ENCODE measurements around the gene ACOT8. TPM values are rescaled to one million over a fixed set of nuclear protein-coding genes. Genes with fewer than 3 reads are reported as not detected.

The ACOT8 gene
- polyA plus RNA-seq, 2 of the 4 experiments (the other 2 are of a cell fraction): 14.0 to 18.5 TPM

DNA sequence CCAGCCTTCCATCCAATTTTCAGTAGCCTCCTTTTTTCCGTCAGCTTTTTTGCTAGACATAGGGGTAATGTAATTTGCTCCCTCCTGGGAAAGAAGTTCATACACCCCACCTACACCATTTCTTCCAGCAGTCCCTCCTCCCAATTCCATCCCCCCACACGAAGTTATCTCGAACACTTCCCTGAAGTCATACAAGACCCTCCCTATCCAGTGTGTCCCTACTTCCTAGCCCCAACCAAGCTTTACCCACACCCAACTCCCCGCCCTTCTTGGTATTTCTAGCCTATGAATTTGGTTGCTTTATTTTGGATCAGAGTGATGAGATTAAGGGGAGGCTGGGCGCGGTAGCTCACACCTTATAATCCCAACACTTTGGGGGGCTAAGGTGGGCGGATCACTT lies 43.7 kb downstream of the ACOT8 start:
- FAIRE-seq (no peak), DNase-seq (ENCODE audit: low read depth in 1 of 2, low spot score in 1 of 2) (no peak), ATAC-seq (no peak)
- no peaks in the 10 kb centered on the region for H3K9me3 ChIP-seq
- H3K27ac ChIP-seq: peak overlapping the region; percentile 84 to 93
- H3K4me1 ChIP-seq: peaks cover 50% of the 10 kb centered on the region
- ChIA-PET CTCF (interaction anchor here (0.9 to 4.9 kb wide), 6 partner anchors 9 to 156 kb away, joined by 3 to 30 read pairs (median 5); partner anchors contain the start of genes DNTTIP1 and WFDC3), POLR2A (interaction anchor here (0.8 to 1.5 kb wide), 2 partner anchors 9 to 21 kb away, joined by 3 to 6 read pairs; partner anchors contain the start of gene SNX21)
- TF ChIP-seq MAZ (IDR thresholded peaks at IDR 0.05; ENCODE audit: borderline replicate concordance, low read depth, low read length) (no peak), USF2 (IDR thresholded peaks at IDR 0.05) (no peak), POLR2A (IDR thresholded peaks at IDR 0.05; ENCODE audit: low read length) (no peak), CBX2 (IDR thresholded peaks at IDR 0.05; ENCODE audit: borderline replicate concordance, low read depth) (no peak), CHD2 (IDR thresholded peaks at IDR 0.05; ENCODE audit: low read length, partially characterized antibody) (no peak), HOXA7 (CRISPR knock-in tag; IDR thresholded peaks at IDR 0.05) (no peak), FOXS1 (CRISPR knock-in tag; IDR thresholded peaks at IDR 0.05) (no peak), HDAC2 (IDR thresholded peaks at IDR 0.05) (no peak), HEYL (CRISPR knock-in tag; IDR thresholded peaks at IDR 0.05) (no peak), ZFP36 (IDR thresholded peaks at IDR 0.05; ENCODE audit: borderline replicate concordance, partially characterized antibody) (no peak), CEBPB (IDR thresholded peaks at IDR 0.05) (no peak), TFCP2L1 (CRISPR knock-in tag; IDR thresholded peaks at IDR 0.05) (no peak)
- TF ChIP-seq, protein P1, sequence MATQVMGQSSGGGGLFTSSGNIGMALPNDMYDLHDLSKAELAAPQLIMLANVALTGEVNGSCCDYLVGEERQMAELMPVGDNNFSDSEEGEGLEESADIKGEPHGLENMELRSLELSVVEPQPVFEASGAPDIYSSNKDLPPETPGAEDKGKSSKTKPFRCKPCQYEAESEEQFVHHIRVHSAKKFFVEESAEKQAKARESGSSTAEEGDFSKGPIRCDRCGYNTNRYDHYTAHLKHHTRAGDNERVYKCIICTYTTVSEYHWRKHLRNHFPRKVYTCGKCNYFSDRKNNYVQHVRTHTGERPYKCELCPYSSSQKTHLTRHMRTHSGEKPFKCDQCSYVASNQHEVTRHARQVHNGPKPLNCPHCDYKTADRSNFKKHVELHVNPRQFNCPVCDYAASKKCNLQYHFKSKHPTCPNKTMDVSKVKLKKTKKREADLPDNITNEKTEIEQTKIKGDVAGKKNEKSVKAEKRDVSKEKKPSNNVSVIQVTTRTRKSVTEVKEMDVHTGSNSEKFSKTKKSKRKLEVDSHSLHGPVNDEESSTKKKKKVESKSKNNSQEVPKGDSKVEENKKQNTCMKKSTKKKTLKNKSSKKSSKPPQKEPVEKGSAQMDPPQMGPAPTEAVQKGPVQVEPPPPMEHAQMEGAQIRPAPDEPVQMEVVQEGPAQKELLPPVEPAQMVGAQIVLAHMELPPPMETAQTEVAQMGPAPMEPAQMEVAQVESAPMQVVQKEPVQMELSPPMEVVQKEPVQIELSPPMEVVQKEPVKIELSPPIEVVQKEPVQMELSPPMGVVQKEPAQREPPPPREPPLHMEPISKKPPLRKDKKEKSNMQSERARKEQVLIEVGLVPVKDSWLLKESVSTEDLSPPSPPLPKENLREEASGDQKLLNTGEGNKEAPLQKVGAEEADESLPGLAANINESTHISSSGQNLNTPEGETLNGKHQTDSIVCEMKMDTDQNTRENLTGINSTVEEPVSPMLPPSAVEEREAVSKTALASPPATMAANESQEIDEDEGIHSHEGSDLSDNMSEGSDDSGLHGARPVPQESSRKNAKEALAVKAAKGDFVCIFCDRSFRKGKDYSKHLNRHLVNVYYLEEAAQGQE (IDR thresholded peaks at IDR 0.05): no peak
- H3K4me2 ChIP-seq: peak overlapping the region; percentile 99
- H3K4me3 ChIP-seq: peak overlapping the region; percentile 87
- WGBS (ENCODE audit: missing lambda C conversion rate): 40% methylated on average over 7 of the region's 7 CpGs

DNA sequence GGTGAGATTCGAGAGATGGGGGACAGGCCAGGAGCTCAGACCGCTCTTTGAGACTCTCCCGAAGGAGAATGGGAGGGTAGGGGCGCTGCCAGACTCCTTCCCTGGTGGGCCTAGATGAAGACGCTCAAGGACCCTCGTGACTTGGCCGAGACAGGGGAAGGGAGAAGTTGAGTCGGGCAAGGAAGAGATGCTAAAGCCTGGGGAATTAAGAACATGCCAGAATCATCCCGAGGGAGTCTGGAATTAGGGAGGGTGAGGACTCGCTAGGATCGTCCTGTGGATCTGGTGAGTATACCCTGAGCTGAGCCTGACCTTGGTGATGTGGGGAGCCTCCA lies 44.2 kb downstream of the ACOT8 start:
- FAIRE-seq (no peak), ATAC-seq (peak in 1 of 2 experiments; percentile 2; a peak in 2 of 6 replicates), DNase-seq (ENCODE audit: low read depth in 1 of 2, low spot score in 1 of 2) (no peak)
- peak overlapping the region; percentile 87 for H3K4me3 ChIP-seq
- peak overlapping the region; percentile 84 to 93 for H3K27ac ChIP-seq
- ChIA-PET POLR2A (interaction anchor here (0.8 to 1.5 kb wide), 2 partner anchors 9 to 21 kb away, joined by 3 to 6 read pairs; partner anchors contain the start of gene SNX21), CTCF (interaction anchor here (0.9 to 4.9 kb wide), 6 partner anchors 9 to 157 kb away, joined by 3 to 30 read pairs (median 5); partner anchors contain the start of genes DNTTIP1 and WFDC3)
- WGBS (ENCODE audit: missing lambda C conversion rate): 1% methylated on average over 8 of the region's 11 CpGs
- TF ChIP-seq, protein P2, sequence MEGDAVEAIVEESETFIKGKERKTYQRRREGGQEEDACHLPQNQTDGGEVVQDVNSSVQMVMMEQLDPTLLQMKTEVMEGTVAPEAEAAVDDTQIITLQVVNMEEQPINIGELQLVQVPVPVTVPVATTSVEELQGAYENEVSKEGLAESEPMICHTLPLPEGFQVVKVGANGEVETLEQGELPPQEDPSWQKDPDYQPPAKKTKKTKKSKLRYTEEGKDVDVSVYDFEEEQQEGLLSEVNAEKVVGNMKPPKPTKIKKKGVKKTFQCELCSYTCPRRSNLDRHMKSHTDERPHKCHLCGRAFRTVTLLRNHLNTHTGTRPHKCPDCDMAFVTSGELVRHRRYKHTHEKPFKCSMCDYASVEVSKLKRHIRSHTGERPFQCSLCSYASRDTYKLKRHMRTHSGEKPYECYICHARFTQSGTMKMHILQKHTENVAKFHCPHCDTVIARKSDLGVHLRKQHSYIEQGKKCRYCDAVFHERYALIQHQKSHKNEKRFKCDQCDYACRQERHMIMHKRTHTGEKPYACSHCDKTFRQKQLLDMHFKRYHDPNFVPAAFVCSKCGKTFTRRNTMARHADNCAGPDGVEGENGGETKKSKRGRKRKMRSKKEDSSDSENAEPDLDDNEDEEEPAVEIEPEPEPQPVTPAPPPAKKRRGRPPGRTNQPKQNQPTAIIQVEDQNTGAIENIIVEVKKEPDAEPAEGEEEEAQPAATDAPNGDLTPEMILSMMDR (IDR thresholded peaks at IDR 0.05): no peak
- TF ChIP-seq NR3C1 (IDR thresholded peaks at IDR 0.05) (no peak), RNF2 (IDR thresholded peaks at IDR 0.05; ENCODE audit: borderline replicate concordance, low read depth) (no peak), HOXB13 (CRISPR knock-in tag; IDR thresholded peaks at IDR 0.05; ENCODE audit: low read depth) (no peak), JUNB (IDR thresholded peaks at IDR 0.05) (no peak), ESRRA (IDR thresholded peaks at IDR 0.05; ENCODE audit: borderline replicate concordance, low read length) (no peak), NPAS2 (CRISPR knock-in tag; IDR thresholded peaks at IDR 0.05; ENCODE audit: borderline replicate concordance) (no peak)
- H3K9me3 ChIP-seq: no peaks in the 10 kb centered on the region
- peak overlapping the region; percentile 99 for H3K4me2 ChIP-seq
- peaks cover 49% of the 10 kb centered on the region for H3K4me1 ChIP-seq

Measured in A549 (cell line).